CD8-positive, alpha-beta memory T cell (primary cell): ENCODE data around the gene SLIT1. TPM values are rescaled to one million over a fixed set of nuclear protein-coding genes. Genes with fewer than 3 reads are reported as not detected.

Experiments used
- CTCF ChIA-PET: fragments of 350-600 bp; sonication (Branson Sonifier 250); formaldehyde crosslinking; loops from one replicate; lab custom pipeline; 2021; ENCODE audit warnings: antibody characterized with exemption; lab: Charles Lee
- POLR2A ChIA-PET: fragments of 350-600 bp; sonication (Branson Sonifier 250); formaldehyde crosslinking; loops from one replicate; lab custom pipeline; 2021; ENCODE audit warnings: antibody characterized with exemption; lab: Charles Lee
- DNase-seq, 5 donors: peaks; one replicate each; pipeline versions ENCODE4 v3.0.0 to v3.0.0-alpha.2; 2020 to 2022; ENCODE audit warnings: mixed read lengths in 1 of 5
- H3K27ac ChIP-seq: one replicate; pipeline ENCODE4 v1.7.0; 2013; ENCODE audit warnings: low read depth, mild to moderate bottlenecking, low read length, moderate library complexity
- H3K27me3 ChIP-seq: 2 replicates; pipeline ENCODE4 v1.7.0; 2013; ENCODE audit warnings: low read length, mild to moderate bottlenecking; ENCODE audit not compliant: insufficient read depth, poor library complexity, severe bottlenecking
- H3K36me3 ChIP-seq: 2 replicates; pipeline ENCODE4 v1.7.0; 2013; ENCODE audit warnings: mild to moderate bottlenecking, low read length, moderate library complexity; ENCODE audit not compliant: insufficient read depth
- H3K4me1 ChIP-seq: 2 replicates; pipeline ENCODE4 v1.7.0; 2013; ENCODE audit warnings: mild to moderate bottlenecking, low read length, moderate library complexity; ENCODE audit not compliant: insufficient read depth
- H3K4me3 ChIP-seq: 2 replicates; pipeline ENCODE4 v1.7.0; 2013; ENCODE audit warnings: mild to moderate bottlenecking, low read length
- H3K9me3 ChIP-seq: 2 replicates; pipeline ENCODE4 v1.7.0; 2013; ENCODE audit warnings: mild to moderate bottlenecking, low read length
- H3K27ac Mint-ChIP-seq, 8 donors: one replicate each; pipeline ENCODE4 v1.8.0; 2020 to 2021; ENCODE audit warnings: mixed read lengths in 8 of 8, mild to moderate bottlenecking in 6 of 8, inconsistent platforms in 3 of 8, moderate library complexity in 3 of 8
- H3K27me3 Mint-ChIP-seq, 2 donors: one replicate each; pipeline ENCODE4 v1.8.0; 2020 to 2021; ENCODE audit warnings: mixed read lengths in 2 of 2, mild to moderate bottlenecking in 1 of 2, moderate library complexity in 1 of 2
- H3K36me3 Mint-ChIP-seq, 3 donors: one replicate each; pipeline ENCODE4 v1.8.0; 2020 to 2021; ENCODE audit warnings: mixed read lengths in 3 of 3, inconsistent platforms in 1 of 3, mild to moderate bottlenecking in 1 of 3
- H3K4me1 Mint-ChIP-seq, 3 donors: one replicate each; pipeline ENCODE4 v1.8.0; 2020 to 2021; ENCODE audit warnings: mixed read lengths in 3 of 3, inconsistent platforms in 1 of 3, mild to moderate bottlenecking in 1 of 3
- H3K4me3 Mint-ChIP-seq, 7 donors: one replicate each; pipeline ENCODE4 v1.8.0; 2020 to 2021; ENCODE audit warnings: mixed read lengths in 7 of 7, mild to moderate bottlenecking in 6 of 7, moderate library complexity in 4 of 7, inconsistent platforms in 2 of 7
- H3K9me3 Mint-ChIP-seq, 5 donors: one replicate each; pipeline ENCODE4 v1.8.0; 2020 to 2022; ENCODE audit warnings: mixed read lengths in 5 of 5, mild to moderate bottlenecking in 3 of 5, moderate library complexity in 2 of 5, inconsistent platforms in 1 of 5
- polyA plus RNA-seq: library from polyadenylated mRNA; unstranded; fragments of 300-500 nt; fragmentation: Illumina TruSeq; gene quantifications from one replicate; pipeline ENCODE4 v1.2.3, GENCODE V29; 2021
- total RNA-seq, 2 experiments: library from RNA; stranded (reverse); gene quantifications; one replicate each; pipeline ENCODE4 v1.2.3, GENCODE V29; 2021

Gene SLIT1
- total and polyA plus RNA-seq, 3 experiments from 2014 or later, result 0.06 to 0.20 TPM; not detected in 1

DNA sequence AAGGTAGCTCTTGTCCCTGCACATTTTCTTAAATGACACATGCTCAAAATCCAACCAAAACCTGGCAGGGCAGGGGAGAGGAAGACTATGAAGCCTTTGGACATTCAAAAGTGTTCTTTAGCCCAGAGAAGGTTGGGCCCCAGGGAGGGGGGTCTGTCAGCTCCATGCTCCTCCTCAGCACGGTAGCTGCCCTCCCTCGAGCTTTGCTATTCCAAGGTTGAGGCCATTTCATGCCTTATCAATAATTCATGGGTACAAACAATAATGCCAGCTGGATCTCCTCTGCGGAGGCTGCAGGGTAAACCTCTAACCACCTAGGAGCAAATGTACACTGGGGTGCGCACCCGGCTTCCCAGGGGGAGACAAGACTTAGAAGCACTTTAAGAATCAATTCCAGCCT, 61.5 kb downstream of the SLIT1 start:
- Mint-ChIP-seq H3K4me3 (no peak overlapping the region), H3K36me3 (no peaks in the 10 kb centered on the region), H3K4me1 (no peaks in the 10 kb centered on the region), H3K9me3 (no peaks in the 10 kb centered on the region), H3K27me3 (peaks cover 2 to 27% of the 10 kb centered on the region in 2 donors), H3K27ac (no peak overlapping the region)
- H3K36me3 ChIP-seq, result no peaks in the 10 kb centered on the region
- ChIA-PET POLR2A (no interaction called here), CTCF (interaction anchor here (1.2 to 1.9 kb wide), 4 partner anchors 9 to 86 kb away, joined by 3 to 6 read pairs (median 3); no protein-coding TSS in a partner anchor)
- no peaks in the 10 kb centered on the region for H3K9me3 ChIP-seq
- H3K4me1 ChIP-seq, result no peaks in the 10 kb centered on the region
- no peak overlapping the region for H3K4me3 ChIP-seq
- DNase-seq, result no peak
- H3K27me3 ChIP-seq, result no peaks in the 10 kb centered on the region
- no peak overlapping the region for H3K27ac ChIP-seq

DNA sequence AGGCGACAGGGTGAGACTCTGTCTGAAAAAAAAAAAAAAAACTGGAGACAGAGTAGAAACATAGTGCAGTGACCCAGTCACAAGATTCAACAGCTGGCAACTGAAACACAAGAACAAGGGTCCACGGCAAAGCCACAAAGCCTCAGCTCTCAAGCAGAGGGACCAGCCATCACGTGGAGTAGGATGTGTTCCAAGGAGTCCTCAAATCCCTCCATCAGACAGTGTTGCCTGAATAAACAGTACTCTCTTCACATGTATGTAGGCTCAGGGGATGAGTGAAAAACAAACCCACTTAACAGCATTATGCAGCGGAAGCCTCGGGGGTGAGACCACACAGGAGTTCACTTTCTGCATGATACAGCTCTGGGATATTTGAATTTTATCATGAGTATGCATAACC, 62.0 kb downstream of the SLIT1 start:
- DNase-seq, result no peak
- no peak overlapping the region for H3K4me3 Mint-ChIP-seq
- ChIA-PET POLR2A (no interaction called here), CTCF (interaction anchor here (1.2 to 1.9 kb wide), 3 partner anchors 51 to 86 kb away, joined by 3 to 6 read pairs (median 3); no protein-coding TSS in a partner anchor)
- Histone ChIP-seq H3K4me3 (no peak overlapping the region), H3K27me3 (no peaks in the 10 kb centered on the region), H3K9me3 (no peaks in the 10 kb centered on the region), H3K27ac (no peak overlapping the region), H3K4me1 (no peaks in the 10 kb centered on the region), H3K36me3 (no peaks in the 10 kb centered on the region)
- peaks cover 2 to 27% of the 10 kb centered on the region in 2 donors for H3K27me3 Mint-ChIP-seq
- no peak overlapping the region for H3K27ac Mint-ChIP-seq
- no peaks in the 10 kb centered on the region for H3K4me1 Mint-ChIP-seq
- no peaks in the 10 kb centered on the region for H3K36me3 Mint-ChIP-seq
- no peaks in the 10 kb centered on the region for H3K9me3 Mint-ChIP-seq

DNA sequence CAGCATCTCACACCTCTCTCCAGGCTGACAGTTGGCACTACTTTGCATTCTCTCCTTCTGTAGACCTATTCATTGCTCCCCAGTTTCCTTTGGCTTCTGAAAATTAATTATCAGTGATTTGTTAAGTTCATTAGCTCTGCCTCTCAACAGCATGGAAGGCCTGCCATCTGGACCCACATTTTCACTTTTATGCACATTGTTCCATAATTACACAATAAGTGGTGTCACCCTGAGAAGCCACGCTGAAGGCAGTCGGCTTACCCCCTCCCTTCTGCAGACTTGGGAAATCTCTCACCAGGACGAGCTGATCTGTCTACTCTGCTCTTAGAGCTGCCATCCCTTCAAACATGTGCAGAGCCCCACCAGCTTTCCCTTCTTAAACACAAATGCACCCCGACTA, 64.7 kb downstream of the SLIT1 start:
- no peaks in the 10 kb centered on the region for H3K27me3 ChIP-seq
- CTCF ChIA-PET, result no interaction called here
- no peaks in the 10 kb centered on the region for H3K36me3 Mint-ChIP-seq
- no peaks in the 10 kb centered on the region for H3K4me1 Mint-ChIP-seq
- no peak for DNase-seq
- peaks cover 0 to 27% of the 10 kb centered on the region in 2 donors for H3K27me3 Mint-ChIP-seq
- no peaks in the 10 kb centered on the region for H3K4me1 ChIP-seq
- H3K27ac Mint-ChIP-seq, result no peak overlapping the region
- POLR2A ChIA-PET, result no interaction called here
- H3K27ac ChIP-seq, result no peak overlapping the region
- no peaks in the 10 kb centered on the region for H3K9me3 Mint-ChIP-seq
- no peak overlapping the region for H3K4me3 ChIP-seq
- no peak overlapping the region for H3K4me3 Mint-ChIP-seq
- H3K36me3 ChIP-seq, result no peaks in the 10 kb centered on the region
- no peaks in the 10 kb centered on the region for H3K9me3 ChIP-seq

DNA sequence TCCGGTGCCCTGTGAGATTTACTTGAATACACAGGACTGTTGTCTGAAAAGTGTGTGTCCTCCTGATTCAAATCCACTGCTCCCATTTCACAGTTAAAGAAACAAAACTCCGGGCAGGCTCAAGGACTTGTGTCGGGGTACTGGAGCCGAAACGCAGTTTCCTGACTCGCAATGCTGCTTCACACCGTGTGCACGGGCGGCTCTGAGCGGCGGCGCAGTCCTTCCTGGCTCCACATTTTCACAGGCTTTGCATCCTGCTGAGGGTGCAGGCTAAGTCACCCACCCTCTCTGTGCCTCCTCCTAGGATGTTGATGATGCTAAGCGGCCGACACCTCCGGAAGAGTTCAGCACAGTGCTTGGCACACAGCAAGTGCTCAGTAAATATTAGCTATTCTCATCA, 65.4 kb downstream of the SLIT1 start:
- DNase-seq, result no peak
- CTCF ChIA-PET, result interaction anchor here (1.0 to 4.6 kb wide), 3 partner anchors 9 to 47 kb away, joined by 3 to 39 read pairs (median 3); no protein-coding TSS in a partner anchor
- POLR2A ChIA-PET, result no interaction called here

DNA sequence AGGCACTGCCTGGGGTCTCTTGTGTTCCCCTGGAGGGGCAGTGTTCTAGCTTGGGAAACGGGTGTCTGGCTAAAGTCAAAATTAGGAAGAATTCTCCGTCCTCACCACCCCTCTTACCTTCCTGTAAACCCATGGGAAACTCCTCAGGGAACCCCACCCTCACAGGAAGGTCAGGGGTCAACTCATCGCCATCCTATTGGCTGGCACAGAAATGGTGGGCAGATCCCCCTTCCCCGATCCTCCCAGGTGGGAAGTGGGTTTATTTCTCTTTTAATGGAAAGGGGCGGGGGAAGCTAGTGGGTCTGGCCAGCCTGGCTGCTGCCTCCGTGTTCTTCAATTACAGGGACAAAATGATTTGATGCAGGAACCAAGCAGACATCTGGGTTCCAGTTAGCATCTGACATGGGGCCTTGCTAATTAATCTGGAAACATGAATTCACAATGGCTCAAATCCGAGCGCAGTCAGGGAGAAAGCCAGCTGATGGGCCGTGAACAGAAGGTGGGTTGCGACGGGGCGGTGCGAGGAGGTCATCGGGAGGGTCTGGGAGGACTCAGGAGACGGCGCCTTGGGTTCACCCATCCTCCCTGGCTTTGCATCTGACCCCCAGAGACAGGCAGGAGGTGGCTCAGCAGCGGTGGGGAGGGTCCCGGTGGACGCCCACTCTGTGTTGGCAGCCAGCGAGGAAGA, 66.6 kb downstream of the SLIT1 start:
- ChIA-PET POLR2A (no interaction called here), CTCF (interaction anchor here (1.0 to 4.6 kb wide), 4 partner anchors 8 to 45 kb away, joined by 3 to 39 read pairs (median 4); no protein-coding TSS in a partner anchor)
- peaks cover 1 to 27% of the 10 kb centered on the region in 2 donors for H3K27me3 Mint-ChIP-seq
- H3K4me1 Mint-ChIP-seq, result no peaks in the 10 kb centered on the region
- no peak overlapping the region for H3K4me3 ChIP-seq
- no peak overlapping the region for H3K27ac ChIP-seq
- H3K27me3 ChIP-seq, result no peaks in the 10 kb centered on the region
- H3K9me3 ChIP-seq, result no peaks in the 10 kb centered on the region
- no peak overlapping the region for H3K27ac Mint-ChIP-seq
- no peak overlapping the region for H3K4me3 Mint-ChIP-seq
- H3K36me3 ChIP-seq, result no peaks in the 10 kb centered on the region
- H3K4me1 ChIP-seq, result no peaks in the 10 kb centered on the region
- H3K36me3 Mint-ChIP-seq, result no peaks in the 10 kb centered on the region
- no peaks in the 10 kb centered on the region for H3K9me3 Mint-ChIP-seq
- DNase-seq, result no peak

More for the DNA sequence above, 65.4 kb downstream of the SLIT1 start:
- H3K36me3 ChIP-seq, result no peaks in the 10 kb centered on the region
- H3K27ac Mint-ChIP-seq, result no peak overlapping the region
- H3K9me3 Mint-ChIP-seq, result no peaks in the 10 kb centered on the region
- H3K4me3 ChIP-seq, result no peak overlapping the region
- no peaks in the 10 kb centered on the region for H3K27me3 ChIP-seq
- peaks cover 0 to 27% of the 10 kb centered on the region in 2 donors for H3K27me3 Mint-ChIP-seq
- no peaks in the 10 kb centered on the region for H3K4me1 ChIP-seq
- H3K4me3 Mint-ChIP-seq, result no peak overlapping the region
- H3K9me3 ChIP-seq, result no peaks in the 10 kb centered on the region
- H3K36me3 Mint-ChIP-seq, result no peaks in the 10 kb centered on the region
- no peak overlapping the region for H3K27ac ChIP-seq
- no peaks in the 10 kb centered on the region for H3K4me1 Mint-ChIP-seq

DNA sequence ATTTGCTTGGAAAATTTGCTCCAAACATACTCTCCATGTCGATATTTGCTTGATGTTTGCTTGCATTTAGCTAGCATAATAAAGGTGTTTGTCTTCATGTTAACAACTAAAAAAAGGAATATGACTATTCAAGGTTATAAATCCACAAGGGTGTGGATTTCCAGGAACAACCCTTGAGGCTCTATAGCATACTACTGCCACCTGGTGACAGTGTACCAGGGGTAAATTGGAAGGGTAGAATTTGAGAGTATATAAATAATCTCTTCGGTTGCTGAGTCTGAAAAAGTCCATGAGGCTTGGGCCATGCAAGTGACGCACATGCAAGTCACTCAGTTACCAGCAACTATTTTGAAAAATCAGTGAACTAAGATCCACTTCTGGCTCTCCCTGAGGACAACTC, 68.4 kb downstream of the SLIT1 start:
- H3K27ac Mint-ChIP-seq, result no peak overlapping the region
- no peaks in the 10 kb centered on the region for H3K27me3 ChIP-seq
- no peaks in the 10 kb centered on the region for H3K9me3 ChIP-seq
- H3K4me1 ChIP-seq, result no peaks in the 10 kb centered on the region
- ChIA-PET CTCF (interaction anchor here (0.7 to 4.6 kb wide), 6 partner anchors 10 to 80 kb away, joined by 3 to 39 read pairs (median 5); no protein-coding TSS in a partner anchor), POLR2A (no interaction called here)
- H3K27me3 Mint-ChIP-seq, result peaks cover 1 to 24% of the 10 kb centered on the region in 2 donors
- H3K27ac ChIP-seq, result no peak overlapping the region
- no peaks in the 10 kb centered on the region for H3K36me3 Mint-ChIP-seq
- H3K36me3 ChIP-seq, result no peaks in the 10 kb centered on the region
- no peaks in the 10 kb centered on the region for H3K4me1 Mint-ChIP-seq
- H3K4me3 ChIP-seq, result no peak overlapping the region
- peak in 1 of 5 donors; percentile 9 for DNase-seq
- no peak overlapping the region for H3K4me3 Mint-ChIP-seq
- H3K9me3 Mint-ChIP-seq, result no peaks in the 10 kb centered on the region

DNA sequence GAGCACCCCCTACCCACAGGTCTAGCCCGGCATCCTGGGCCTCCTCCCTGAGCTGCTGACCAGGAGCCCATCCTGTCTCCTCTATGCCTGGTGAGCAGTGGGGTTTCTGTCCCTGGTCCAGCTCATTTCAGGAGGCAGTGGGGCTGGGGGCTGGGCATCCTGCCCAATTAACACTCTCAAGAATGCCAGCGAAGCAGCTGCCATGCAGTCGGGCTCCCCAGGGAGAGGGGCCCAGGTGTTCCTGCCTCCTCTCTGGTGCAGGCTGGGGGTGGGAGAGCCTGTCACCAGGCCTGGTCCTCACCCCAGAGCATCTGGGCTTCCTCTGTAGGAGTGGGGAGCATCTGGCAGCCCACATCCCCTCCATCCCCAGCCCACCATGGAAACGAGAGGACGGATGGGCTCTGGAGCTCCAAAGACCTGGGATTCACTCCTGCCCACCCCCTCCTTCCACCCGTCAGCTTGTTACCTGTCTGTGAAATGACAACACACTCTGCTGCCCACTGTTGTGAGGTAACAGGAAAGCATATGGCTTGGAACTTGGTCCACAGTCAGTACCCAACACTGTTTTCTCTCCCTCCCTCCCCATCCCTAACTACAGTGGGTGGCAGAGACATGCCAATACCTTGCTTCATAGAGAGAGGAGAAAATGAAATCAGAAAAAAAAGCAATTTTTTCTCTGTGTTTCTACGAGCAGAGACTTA, 69.1 kb downstream of the SLIT1 start:
- H3K4me1 Mint-ChIP-seq, result no peaks in the 10 kb centered on the region
- H3K4me3 ChIP-seq, result no peak overlapping the region
- H3K27ac Mint-ChIP-seq, result no peak overlapping the region
- no peaks in the 10 kb centered on the region for H3K9me3 ChIP-seq
- no peak overlapping the region for H3K4me3 Mint-ChIP-seq
- H3K27me3 Mint-ChIP-seq, result peaks cover 5 to 21% of the 10 kb centered on the region in 2 donors
- H3K9me3 Mint-ChIP-seq, result no peaks in the 10 kb centered on the region
- H3K4me1 ChIP-seq, result no peaks in the 10 kb centered on the region
- H3K36me3 ChIP-seq, result no peaks in the 10 kb centered on the region
- H3K27ac ChIP-seq, result no peak overlapping the region
- POLR2A ChIA-PET, result no interaction called here
- no peaks in the 10 kb centered on the region for H3K36me3 Mint-ChIP-seq
- no peaks in the 10 kb centered on the region for H3K27me3 ChIP-seq
- CTCF ChIA-PET, result interaction anchor here (0.7 to 4.6 kb wide), 7 partner anchors 10 to 80 kb away, joined by 3 to 39 read pairs (median 5); no protein-coding TSS in a partner anchor
- DNase-seq, result no peak

DNA sequence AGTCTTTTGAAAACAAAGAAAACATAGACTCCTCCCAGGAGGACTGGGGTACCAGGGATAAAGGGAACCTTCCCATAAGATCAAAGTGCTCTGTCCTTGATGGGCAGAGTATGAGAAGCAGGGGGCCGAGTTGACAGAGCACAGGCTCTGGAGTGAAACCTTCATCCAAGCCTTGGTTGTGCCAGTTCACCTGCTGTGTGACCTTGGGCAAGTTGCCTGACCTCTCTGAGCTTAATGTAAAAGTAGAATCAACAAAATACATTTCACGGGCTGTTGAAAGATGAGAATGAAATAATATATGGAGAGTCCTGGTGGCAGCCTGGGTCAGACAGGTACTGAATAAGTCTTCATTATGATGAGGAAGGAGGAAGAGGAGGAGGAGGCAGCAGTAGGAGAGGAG, 69.9 kb downstream of the SLIT1 start:
- ChIA-PET POLR2A (no interaction called here), CTCF (interaction anchor here (0.9 to 4.6 kb wide), 4 partner anchors 41 to 81 kb away, joined by 3 to 39 read pairs (median 4); no protein-coding TSS in a partner anchor)
- Mint-ChIP-seq H3K9me3 (no peaks in the 10 kb centered on the region), H3K36me3 (no peaks in the 10 kb centered on the region), H3K4me1 (no peaks in the 10 kb centered on the region), H3K27ac (no peak overlapping the region), H3K4me3 (no peak overlapping the region), H3K27me3 (peaks cover 5 to 13% of the 10 kb centered on the region in 2 donors)
- H3K27ac ChIP-seq, result no peak overlapping the region
- H3K4me1 ChIP-seq, result no peaks in the 10 kb centered on the region
- no peak for DNase-seq
- no peaks in the 10 kb centered on the region for H3K36me3 ChIP-seq
- no peak overlapping the region for H3K4me3 ChIP-seq
- no peaks in the 10 kb centered on the region for H3K27me3 ChIP-seq
- no peaks in the 10 kb centered on the region for H3K9me3 ChIP-seq
